Measurements from ENCODE around the gene THAP9.

DNA sequence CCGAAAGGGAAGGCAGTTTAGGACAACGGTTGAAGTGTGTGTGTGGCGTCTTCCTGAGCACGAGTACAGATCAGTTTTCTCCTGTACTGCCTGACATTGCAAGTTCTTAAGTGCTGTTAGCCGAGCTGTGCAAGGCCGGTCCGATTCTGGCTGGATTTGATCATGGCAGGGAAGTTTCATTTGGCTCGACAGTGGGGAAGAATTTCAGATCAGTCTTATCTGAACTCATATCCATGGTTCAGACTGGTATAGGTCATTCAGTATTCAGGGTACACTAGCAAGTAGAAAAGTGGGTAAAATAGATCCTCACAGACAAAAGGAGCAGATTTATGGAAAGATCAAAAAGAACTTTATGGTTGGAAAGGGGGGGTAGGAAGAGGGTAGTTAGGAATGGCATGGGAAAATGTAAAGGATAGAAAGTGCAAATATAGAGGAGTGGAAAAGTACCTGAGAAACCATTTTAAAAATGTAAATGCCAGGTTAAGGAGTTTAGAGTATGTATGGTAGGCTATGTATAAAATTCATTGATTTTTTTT is 716 bp downstream of the THAP9 start:
- no peak for TF ChIP-seq EZH2phosphoT487 (IDR thresholded peaks at IDR 0.05; ENCODE audit: borderline replicate concordance, low read depth, low read length)
- no peak for TF ChIP-seq CTCF (conservative IDR thresholded peaks at IDR 0.05; ENCODE audit: low read length)
